GM19324 (cell line): ENCODE results near the gene F7.
"Not testable (repeated sequence)": the region's sequence is repeated elsewhere in the genome, so short reads cannot be mapped to it uniquely, and the experiment has no call there.

Experiments used
- ATAC-seq: cut with Tn5 transposase; IDR thresholded peaks from one replicate; pipeline ENCODE4 v1.9.1; 2021; ENCODE audit warnings: mild to moderate bottlenecking, moderate library complexity; ENCODE audit not compliant: unreplicated experiment, low FRiP score

Gene F7

GRCh38 chr13:113105032-113105920, at the start of gene F7:
Gene F7 (plus strand): TSS chr13:113105791. CDS start chr13:113105842, 51 bp downstream.
- ATAC-seq = no peak

GRCh38 chr13:113057084-113057483, 48.5 kb upstream of the F7 start:
- ATAC-seq = no peak

- not testable (repeated sequence) for ATAC-seq
Measured at GRCh38 chr13:113057559-113057958, 48.0 kb upstream of the F7 start.

- no peak for ATAC-seq
Measured at GRCh38 chr13:113058129-113058987, 47.2 kb upstream of the F7 start.

DNA sequence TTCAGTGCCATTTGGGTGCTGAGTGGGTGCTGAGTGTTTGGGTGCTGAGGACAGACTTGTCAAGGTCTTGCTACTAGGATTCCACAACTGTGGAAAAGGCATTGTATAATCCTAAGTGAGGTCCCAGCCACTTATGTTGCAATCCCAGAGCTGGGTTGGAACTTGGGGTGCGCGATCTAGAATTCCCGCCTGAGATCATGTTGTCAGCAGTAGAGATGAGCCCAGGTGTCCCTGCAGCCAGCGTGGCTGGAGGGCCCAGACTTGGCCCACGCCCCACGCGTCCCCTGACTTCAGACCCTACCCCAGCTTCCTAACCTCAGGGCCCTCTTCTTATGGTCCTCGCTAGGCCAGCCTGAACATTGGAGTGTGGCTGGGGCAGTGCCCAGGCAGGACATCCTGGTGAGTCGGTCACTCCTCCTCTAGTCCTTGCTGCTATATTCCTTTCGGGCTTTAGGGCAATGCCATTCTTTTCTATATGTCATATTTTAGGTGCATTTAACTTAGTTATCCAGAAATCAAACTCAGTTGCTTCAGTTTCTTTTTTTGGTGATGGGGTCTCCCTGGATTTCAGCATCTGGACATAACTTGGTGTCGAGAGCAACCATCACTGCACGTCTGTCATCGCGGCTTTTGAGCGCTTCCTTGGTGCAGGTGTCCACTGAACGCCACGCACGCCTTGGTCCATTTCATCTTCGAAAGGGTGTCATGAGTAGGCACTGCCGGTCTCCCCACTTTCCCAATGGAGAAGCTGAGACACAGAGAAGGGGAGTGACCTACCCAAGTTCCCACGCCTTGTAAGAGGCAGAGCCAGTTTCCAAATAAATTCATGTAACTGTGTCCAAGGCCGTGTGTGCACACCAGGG, 46.4 kb upstream of the F7 start:
- no peak for ATAC-seq

DNA sequence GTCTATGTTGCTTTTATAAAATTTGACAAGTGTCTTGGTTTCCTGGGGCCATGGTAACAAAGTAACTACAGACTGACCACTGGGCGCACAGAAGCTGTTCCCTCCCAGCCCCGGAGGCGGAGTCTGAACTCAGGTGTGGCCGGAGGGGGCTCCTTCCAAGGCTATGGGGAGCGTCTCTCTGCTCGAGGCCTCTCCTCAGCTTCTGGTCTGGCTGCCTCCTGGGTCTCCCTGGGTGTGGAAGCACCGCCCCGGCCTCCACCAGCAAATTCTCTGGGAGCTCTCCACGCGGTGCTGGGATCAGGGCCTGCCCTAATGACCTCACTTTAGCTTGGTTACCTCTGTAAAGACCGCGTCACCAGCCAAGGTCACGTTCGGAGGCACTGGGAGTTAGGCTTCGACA, 45.7 kb upstream of the F7 start:
- no peak for ATAC-seq

GRCh38 chr13:113060557-113061270, 44.9 kb upstream of the F7 start:
- no peak for ATAC-seq

GRCh38 chr13:113061271-113061625, 44.3 kb upstream of the F7 start:
- ATAC-seq = no peak

DNA sequence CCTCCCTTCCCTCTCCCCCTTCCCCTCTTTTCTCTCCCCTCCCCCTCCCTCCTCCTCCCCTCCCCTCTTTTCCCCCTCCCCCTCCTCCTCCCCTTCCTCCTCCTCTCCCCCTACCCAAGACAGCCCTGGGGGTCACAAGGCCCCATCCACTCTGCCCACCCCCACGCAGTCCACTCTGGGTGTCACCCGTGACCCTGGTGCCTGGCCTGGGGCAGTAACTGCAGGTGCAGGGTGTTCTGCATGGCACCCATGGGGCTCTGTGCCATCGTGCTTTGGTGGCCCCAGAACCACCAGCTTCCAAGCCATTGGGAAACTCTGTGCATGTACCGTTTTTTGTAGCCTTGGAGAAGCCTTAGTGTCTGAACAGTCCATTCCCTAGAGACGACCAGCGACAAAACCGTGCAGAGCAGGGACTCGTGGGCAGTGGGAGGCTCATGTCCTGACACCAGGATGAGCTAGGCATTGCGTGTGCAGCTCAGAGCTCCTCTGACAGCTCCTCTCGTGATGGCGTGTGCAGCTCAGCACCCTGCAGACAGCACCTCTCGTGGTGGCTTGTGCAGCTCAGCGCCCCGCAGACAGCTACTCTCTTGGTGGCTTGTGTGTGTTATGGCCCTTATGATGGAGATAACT, 43.7 kb upstream of the F7 start:
- no peak for ATAC-seq

GRCh38 chr13:113062691-113063090, 42.9 kb upstream of the F7 start:
- no peak for ATAC-seq

DNA sequence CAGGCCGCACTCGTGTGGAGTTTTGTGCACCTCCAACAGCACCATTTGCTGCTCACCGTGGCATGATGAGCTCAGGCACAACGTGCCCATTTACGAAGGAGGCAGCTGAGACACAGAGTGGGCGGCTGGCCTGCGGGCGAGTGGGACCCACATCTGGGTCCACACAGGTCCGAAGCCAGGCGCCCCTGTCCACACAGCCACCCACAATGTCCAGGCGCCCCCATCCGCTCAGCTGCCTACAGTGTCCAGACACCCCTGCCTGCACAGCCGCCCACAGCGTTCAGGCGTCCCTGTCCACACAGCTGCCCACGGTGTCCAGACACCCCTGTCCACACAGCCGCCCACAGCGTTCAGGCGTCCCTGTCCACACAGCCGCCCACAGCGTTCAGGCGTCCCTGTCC, 42.5 kb upstream of the F7 start:
- ATAC-seq = no peak

GRCh38 chr13:113064000-113064533, 41.5 kb upstream of the F7 start:
- ATAC-seq = no peak

DNA sequence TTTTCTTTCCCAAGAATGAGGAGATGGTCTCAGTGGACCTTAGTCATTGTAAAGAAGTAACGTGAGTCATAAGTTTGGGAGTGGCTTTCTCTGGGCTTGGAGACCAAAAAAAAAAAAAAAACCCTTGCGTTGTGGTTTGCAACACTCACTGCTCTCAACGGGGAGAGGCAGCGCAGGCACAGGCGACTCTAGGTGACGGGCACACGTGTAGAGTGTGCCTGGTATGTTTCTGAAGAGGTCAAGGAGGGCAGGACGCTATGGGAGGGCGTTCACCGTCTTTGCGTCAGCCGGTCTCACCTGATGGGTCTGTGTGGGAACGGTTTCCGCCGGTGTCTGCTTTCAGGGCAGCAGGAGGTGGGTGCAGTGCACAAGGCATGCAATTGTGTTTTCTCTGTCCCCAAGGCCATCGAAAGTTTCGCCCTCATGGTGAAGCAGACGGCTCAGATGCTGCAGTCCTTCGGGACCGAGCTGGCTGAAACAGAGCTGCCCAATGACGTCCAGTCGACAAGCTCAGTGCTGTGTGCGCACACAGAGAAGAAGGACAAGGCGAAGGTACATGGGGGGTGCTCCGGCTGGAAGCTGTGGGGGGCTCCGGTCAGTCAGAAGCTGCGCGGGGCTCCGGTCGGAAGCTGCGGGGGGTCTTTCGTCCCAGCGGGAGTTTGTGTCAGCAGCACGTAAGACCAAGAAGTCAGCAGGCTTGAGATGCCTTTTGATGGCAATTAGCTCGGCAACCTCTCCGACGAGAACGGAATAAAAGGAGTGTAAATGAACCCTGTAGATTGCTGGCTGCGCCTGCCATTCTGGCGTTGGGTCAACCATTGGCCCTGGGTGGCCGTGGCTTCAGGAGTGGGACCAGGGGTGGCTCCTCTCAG, 40.8 kb upstream of the F7 start:
- ATAC-seq = no peak

DNA sequence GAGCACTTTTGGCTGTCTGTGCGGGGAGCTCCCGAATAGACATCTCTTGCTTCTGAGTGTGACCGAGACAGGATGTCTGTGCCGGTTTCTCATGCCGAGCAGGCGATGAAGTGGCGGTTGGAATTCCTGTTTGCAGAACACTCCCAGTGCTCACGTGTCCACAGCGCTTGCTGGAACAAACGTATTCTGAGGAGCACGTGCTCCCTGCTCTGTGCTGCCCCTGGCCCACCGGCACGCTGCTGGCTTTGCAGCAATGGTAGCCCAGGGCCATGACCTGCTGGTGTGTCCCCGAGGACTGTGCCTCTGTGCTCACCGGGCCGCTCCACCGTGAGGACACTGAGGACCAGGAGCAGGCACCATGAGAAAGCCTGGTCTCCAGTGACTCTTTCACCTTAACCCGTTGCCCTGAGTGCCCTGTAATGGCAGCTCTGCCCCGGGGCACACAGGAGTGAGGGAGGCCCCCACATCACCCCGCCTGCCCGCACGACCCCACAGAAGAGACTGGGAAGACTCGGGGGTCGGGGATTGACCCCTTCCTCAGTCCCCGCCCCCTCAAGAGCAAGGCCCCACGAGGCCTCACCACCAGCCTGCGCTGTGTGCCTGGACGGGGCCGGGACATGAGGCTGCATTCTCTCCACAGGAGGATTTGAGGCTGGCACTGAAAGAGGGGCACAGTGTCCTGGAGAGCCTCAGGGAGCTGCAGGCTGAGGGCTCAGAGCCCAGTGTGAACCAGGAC, 40.0 kb upstream of the F7 start:
- no peak for ATAC-seq

GRCh38 chr13:113066142-113066455, 39.5 kb upstream of the F7 start:
- ATAC-seq = no peak

GRCh38 chr13:113066746-113067145, 38.8 kb upstream of the F7 start:
- ATAC-seq = no peak

DNA sequence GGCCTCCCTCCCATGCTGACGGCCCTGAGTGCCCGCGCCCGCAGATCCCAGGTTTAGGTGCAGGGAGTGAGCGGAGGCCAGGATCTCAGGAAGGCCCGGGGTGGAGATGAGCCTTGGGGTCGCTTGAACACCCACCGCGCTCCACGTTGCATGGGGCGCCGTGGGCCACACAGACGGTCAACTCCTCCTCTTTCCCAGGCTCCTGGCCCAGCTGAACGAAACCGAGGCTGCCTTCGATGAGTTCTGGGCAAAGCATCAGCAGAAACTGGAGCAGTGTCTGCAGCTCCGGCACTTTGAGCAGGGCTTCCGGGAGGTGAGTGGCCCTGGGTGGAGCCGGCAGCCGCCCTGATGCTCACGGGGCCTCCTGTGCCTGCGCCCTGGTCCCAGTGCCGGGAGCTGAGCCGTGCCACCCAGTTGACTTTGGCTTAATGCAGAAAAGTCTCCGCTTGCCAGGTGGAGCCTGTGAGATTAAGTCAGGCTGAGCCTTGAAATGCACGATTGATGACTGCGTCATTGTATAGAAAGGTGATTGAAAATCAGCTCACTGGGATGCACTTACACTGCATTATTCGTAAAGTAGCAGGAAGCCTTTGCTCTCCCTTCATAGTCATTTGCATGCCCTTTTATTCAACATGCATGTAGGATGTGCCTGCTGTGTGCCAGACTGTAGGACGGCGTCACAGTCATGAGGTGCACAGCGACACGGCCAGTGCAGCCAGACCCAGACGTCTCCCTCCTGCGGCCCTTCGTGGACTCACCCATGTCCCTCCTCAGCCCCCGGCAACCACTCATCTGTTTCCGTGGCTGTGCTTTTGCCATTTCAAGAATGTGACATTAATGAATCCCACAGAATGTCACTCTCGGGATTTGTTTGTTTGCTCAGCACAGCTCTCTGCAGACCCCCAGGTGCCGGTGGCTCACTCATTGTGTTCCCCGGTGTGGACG, 35.5 kb upstream of the F7 start:
- no peak for ATAC-seq
